T-helper 1 cell (primary cell): ENCODE measurements around the gene GIPC2.

Experiments
- DNase-seq, 5 donors: peaks; one replicate each; pipeline ENCODE4 v3.0.0-alpha.2; 2012 to 2020

GIPC2 gene

GRCh38 chr1:78153092-78153736 lies 107.4 kb downstream of the GIPC2 start:
- DNase-seq: no peak

GRCh38 chr1:78155121-78155520 lies 109.4 kb downstream of the GIPC2 start:
- DNase-seq: no peak

DNA sequence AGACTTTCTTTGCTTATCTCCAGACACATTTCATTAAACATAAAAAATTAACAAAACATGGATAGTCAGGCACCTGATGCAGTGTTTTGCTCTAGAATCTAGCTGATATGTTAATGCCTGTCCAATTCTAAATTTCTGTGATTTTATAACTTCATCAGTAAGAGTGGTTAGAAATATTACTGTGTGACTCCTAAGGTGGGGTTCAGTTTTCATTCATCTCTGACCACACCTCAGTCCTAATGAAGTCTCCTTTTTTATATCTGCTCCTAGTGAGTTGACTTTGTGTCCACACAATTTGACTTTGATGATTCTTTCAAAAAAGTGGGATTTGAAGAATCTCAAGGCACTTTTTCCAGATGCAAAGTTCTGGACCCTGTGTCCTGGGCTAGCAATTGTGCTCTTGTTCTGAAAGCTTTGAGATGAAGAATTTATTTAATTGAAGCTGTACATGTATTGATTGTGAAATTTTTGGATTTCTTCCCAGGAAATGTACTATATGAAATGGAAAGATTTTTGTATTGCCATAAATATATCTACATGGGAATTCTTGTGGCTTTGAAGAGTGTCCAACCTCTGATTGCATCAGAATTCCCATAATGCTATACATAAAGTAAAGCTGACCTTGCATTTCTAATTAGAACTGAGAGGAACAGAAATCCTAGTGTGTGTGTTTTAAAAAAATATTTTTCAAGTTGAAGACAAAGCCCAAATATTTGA lies 111.2 kb downstream of the GIPC2 start:
- DNase-seq: no peak

DNA sequence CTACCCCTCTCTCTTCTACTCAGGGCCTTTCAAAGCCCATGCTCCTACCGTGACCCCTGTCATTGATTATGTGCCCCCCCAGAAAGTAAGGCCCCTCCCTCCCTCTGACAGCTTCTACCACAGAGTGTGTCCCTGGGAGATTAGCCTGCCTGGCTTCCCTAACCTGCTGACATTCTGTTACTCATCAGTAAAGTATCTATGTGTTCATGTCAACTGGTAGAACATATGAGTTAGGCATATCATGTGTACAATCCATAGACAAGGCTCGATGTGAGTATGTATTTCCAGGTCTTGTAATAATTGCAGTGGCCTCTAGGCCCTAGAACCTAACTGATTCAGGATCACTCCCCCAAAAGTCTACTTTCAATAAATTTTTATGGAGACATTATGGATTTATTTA lies 120.0 kb downstream of the GIPC2 start:
- no peak for DNase-seq

- DNase-seq: no peak
Observed at GRCh38 chr1:78168306-78168705, 122.5 kb downstream of the GIPC2 start.

DNA sequence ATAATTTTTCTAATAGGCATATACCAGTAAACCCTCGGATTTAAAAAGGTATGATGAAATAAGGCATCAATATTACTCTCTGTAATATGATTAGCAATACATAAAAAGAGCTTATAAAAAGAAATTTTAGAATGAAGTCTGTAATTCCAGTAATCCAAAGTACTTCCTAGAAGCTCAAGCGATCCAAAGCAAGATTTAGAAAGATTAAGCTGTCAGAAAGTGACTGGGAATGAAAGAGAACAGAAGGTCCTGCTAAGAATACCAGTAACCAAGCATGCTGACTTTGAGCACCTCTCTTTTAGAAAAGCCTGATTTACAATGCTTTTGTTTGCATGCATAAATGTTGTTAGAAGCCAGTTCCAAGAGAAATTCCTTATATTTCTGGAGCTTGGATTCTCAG lies 125.1 kb downstream of the GIPC2 start:
- DNase-seq: no peak

DNA sequence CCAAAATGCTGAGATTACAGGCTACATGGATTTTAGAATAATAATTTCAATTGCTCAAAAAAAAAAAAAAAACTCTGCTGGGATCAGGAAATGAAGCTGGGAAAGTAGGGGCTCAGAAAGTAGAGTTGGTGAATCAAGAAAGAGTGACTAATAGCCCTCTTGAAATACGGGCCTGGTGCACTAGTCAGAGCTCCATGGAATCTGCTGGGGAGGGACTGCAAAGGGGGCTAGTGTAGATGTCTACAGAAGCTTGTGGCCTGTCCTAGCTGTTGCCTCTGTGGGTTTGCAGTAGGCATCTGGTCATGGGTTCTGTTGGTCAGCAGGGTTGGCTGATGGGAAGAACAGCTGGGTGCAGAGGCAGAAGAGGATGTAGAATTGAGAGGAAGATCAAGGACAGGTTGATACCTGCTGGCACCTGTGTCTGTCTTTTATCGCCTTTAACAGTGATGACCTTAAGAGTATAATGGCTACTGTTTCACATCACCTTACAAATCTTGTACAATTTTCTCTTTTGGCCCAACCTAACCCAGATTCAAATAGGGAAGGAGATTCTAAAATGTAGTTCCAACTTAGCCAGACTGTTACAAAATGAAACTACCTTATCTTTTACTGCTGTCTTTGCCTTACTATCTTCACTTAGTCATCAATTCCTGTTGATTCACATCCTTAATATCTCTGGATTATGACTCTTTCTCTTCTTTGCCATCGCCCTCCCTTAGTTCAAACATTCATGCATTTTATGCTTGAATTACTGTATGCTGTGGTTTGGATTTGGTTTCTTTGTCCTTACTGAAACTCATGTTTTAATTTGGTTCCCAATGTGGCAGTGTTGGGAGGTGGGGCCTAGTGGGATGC lies 126.2 kb downstream of the GIPC2 start:
- no peak for DNase-seq

DNA sequence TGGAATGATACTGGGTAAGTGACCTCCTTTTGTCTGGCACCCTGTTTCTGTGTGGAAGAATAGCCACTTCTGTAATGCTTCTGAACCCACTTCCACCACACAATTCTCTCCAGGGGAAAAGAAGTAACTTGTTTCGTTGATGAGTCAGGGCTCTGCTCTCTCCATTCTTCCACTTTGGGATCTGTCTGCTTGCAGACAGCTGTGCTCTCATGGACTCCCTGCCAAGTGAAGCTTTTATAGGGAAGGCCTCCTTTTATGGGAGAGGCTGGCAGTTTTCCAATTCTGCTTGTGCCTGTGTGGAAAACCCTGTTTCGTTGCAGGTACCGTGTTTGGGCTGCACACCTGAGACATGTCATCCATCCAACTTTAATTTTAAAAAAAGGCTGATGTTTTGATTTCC lies 130.7 kb downstream of the GIPC2 start:
- no peak for DNase-seq

DNA sequence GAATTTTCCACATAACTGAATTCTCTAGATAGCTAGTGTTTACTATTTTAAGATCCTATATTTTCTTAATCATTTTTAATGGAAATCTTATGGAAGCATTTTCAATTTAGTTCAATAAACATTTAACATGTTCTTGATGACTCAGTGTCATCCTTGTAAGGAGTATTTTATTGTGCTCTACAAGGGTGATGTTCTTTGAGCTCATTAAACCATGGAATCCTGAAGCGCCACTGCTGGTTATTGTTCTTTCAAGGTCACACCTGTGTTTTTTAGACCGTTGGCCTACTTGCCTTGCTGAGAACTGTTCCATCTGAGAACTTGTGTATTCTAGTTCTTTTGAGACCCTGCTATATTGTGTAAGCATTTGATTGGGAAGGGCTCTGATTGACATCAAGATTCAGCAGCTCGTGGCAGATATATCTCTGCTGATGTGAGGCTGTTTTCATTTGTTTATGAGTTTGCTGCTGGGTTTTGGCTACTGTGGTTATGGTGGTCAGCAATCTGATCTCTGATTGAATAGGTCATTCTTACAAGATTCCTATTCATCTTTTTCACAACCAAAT lies 132.0 kb downstream of the GIPC2 start:
- DNase-seq: no peak

DNA sequence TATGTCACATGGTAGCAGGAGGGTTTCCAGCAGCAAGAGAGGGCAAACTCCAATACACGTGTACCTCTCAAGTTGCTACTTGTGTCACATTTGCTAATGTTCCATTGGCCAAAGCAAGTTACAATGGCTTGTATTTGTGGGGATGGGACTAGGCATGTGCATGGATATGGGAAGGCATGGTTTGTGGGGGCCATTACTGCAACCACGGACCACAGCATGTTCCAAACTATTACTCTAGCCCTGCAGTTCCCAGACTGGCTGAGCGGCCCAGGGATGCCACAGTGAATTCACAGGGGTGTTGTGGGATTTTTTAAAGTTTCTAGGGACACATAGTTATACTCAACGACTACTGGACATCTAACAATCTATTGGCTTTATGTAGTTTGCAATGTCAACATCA lies 133.1 kb downstream of the GIPC2 start:
- no peak for DNase-seq

GRCh38 chr1:78184460-78185072 lies 138.8 kb downstream of the GIPC2 start:
- no peak for DNase-seq
